ENCODE measurements around the gene SMIM41.

Gene SMIM41

GRCh38 chr12:52063981-52064649, 15.4 kb upstream of the SMIM41 start:
- DNase-seq: no peak

GRCh38 chr12:52066346-52067080, 13.0 kb upstream of the SMIM41 start:
- no peak for DNase-seq

GRCh38 chr12:52067081-52067374, 12.5 kb upstream of the SMIM41 start:
- no peak for DNase-seq

DNA sequence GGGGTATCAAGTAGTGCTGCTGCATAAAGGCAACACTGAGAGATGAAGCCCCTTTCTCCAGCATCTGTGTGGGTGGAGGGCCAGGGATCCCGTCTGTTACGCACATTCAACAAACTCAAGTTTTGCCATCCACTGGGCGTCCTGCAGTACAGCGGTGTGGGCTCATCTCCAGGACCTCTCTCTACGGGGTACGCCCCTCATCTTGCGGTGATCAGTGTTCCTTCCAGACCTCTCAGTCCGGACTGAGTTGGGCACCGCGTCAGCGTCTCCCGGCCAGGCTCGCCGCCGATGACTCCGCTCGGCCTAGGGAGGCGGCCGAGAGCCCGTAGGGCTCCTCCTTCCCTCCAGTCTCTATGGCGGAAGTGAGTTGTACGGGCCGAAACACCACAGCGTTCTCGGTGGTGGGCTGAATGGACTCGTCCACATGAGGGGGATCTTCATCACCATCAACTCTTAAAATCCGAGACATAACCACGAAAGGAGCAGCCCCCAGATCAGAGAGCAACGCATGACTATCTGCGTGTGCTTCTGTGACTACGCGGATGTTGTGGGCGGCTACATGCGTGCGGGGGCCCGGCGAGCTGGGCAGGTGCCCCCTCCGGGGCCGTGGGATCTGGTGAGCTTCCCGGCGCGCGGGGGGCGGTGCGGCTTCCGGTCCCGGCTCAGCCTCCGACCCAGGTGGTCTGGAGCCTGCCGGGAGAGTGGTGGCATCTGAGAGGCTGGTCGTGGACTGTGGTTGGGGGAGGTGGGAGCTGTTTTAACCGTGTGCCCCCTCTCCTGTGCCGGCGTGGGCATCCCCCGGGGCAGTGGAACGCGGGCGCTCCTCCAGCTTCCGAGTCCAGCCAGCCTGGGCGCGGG, 9.9 kb upstream of the SMIM41 start, which contains the start of gene ATG101:
Gene ATG101, plus strand, starts transcription at position 652 of the 858 bp plus-strand sequence. CDS start 3,673 bp downstream, outside the sequence.
- DNase-seq: peak; percentile 67

GRCh38 chr12:52070185-52070925, 9.1 kb upstream of the SMIM41 start:
- no peak for DNase-seq

DNA sequence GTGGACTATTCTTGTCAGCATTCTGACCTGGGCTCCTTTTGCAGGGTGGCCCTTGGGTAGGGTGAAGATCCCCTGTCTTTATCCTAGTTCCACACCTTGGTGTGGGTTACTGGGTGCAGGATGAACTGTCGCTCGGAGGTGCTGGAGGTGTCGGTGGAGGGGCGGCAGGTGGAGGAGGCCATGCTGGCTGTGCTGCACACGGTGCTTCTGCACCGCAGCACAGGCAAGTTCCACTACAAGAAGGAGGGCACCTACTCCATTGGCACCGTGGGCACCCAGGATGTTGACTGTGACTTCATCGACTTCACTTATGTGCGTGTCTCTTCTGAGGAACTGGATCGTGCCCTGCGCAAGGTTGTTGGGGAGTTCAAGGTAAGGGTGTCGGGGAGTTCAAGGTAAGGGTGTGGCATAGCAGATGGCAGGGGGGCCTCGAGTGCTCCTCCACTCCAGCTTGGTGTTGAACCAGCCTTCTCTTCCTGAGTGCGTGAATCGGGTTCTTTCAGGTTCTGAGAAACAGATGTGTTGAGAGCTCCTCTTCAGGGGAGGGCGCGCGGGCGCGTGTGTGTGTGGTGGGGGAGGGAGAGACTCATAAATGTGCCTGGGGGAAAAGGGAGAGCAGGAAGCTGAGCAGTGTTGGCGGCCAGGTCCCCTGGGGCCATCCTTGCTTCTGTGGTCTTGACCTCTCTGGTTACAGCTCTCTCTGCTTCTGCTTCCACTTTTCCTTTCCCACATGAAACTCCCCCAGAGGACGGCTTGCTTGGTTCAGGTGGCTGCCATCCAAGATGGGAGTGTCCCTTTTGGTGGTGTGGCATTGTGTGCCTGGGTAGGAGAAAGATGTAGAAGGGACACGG, 5.7 kb upstream of the SMIM41 start:
- peak; percentile 70 for DNase-seq

GRCh38 chr12:52074971-52075724, 4.4 kb upstream of the SMIM41 start:
- peak; percentile 75 for DNase-seq

- no peak for DNase-seq
Observed at GRCh38 chr12:52076811-52077210, 2.7 kb upstream of the SMIM41 start.

GRCh38 chr12:52078276-52078675, 1.2 kb upstream of the SMIM41 start:
- no peak for DNase-seq

DNA sequence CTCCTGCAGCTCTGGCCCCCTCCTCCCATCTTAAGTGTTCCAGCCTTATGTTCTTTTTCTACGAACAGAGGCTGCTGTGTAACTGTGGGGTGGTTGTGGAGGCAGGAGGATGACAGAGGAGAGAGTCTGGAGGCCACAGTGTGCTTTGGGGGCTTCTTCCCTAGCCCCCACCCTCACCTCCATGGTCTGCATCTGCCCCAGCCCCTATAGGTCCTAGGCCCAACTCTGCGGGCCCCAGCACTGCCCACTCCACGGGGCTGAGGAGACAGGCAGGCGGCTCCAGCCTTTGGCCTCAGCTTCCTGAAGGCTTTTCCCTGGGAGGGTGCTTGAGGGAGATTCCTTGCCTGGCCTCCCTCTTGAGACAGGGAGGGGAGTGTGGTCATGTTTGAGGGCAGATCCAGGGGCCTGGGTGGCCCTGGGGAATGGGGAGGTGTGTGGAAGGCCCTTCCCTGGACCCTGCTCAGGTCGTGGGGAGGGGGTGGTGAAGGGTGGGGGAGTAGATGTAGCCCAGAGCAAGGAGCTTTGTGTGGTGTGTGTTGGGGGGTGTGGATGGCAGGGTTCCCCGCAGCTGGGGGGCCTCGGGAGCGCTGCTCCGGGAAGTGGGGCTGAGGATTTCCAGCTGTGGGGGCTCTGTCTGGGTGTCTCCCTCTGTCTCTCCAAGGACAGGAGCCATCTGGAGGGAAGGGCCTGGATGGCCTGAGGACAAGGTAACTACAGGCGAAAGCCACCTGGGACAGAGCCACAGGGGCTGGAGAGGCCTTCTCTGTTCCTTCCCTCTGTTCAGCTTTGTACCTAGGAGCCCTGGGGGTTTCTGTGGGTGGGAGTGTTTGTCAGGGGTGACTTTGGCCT, 1.1 kb downstream of the SMIM41 start:
- no peak for DNase-seq

DNA sequence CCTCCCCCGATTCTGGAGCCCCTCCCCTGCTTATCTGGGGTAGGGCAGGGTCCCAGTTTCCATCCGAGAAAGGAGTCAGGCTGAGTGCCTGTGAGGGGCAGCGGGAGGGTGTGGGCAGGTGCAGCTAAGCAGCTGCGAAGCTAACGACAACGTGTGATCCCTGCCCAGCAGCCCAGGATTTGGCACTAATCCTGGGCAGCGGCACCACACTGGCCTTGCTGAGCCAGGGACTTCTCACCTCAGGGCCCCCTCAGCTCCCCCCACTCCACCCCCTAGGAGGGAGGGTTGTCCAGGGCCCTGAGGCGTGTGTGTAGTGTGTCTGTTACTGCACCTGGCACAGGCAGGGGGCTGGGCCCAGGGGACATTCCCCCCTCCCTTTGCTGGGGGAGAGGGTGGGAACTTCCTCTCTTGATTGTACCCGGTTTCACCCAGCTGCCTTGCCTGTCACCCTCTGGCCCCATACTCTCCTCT, 1.8 kb downstream of the SMIM41 start:
- DNase-seq: peak; percentile 14

DNA sequence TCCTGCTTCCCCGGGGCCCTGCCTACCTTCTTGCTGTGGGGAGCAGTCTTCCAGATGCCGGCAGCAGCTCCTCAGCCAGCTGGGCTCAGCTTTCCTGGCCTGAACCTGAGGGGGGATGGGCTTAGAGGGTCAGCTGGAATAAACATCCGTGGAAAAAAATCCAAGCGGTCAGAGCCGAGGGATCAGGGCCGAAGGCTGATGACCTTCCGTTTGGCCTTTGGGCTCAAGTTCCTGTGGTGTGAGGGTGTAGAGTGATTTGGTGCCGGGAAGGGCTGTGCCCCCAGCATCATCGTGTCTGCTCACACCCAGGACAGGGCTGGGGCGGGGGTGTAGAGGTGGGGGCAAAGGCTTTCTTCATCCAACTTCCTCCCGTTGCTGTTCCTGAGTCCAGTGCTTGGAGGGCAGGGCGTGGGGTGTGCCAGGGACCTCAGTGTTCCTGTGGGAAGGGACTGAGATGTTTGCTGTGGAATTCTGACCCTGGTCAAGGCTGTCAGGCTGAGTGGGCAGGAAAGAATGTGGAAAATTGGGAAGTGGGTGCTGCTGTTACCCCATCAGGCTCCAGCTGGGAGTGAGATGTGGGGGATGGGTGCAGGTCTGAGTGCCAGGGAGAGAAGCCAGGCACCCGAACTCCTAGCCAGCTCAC, 2.6 kb downstream of the SMIM41 start:
- no peak for DNase-seq

- DNase-seq: no peak
Observed at GRCh38 chr12:52082669-52082987, 3.1 kb downstream of the SMIM41 start.

- DNase-seq: no peak
Observed at GRCh38 chr12:52082988-52083637, 3.6 kb downstream of the SMIM41 start.

GRCh38 chr12:52083638-52083996, 4.1 kb downstream of the SMIM41 start:
- no peak for DNase-seq

DNA sequence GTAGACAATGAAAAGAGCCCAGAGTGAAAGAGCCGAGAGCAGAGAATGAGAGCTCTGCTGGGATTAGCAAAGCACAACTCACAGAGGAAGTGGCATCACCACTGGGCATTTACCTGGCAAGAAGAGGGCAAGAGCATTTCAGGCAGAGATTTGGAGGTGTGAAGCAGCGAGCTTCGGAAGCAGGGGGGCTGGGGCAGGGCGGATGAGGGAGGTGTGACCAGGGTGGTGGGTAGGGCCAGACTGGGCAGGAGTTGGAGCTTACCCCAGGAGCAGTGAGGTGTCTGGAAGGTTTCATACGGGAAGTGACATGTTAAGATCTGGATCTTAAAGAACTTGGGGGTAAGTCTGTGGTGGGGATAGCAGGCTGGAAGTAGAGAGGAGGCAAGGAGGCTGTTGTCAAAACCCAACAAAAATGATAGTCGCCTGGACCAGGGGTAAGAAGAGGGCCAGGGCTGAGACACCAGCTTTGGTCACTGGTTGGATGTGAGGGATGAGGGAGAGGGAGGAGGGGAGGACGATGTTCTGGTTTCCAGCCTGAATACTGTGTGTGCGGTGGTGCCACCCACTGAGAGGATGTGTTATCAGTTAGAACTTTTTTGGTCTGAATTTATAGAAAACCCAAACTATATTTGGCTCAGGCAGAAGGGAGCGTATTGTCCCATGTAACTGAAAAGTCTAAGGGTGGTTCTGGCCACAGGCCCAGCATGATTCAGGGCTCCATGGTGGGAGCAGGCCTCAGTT, 5.2 kb downstream of the SMIM41 start:
- DNase-seq: no peak

- DNase-seq: no peak
Observed at GRCh38 chr12:52085682-52086180, 6.2 kb downstream of the SMIM41 start.

- no peak for DNase-seq
Observed at GRCh38 chr12:52086366-52086765, 6.9 kb downstream of the SMIM41 start.

Data from DMS79 (cell line).